Measurements from ENCODE around the gene KDM6B.

KDM6B gene

GRCh38 chr17:7880076-7880868 is 46.3 kb downstream of the KDM6B start:
- DNase-seq (ENCODE audit: low read depth): no peak

DNA sequence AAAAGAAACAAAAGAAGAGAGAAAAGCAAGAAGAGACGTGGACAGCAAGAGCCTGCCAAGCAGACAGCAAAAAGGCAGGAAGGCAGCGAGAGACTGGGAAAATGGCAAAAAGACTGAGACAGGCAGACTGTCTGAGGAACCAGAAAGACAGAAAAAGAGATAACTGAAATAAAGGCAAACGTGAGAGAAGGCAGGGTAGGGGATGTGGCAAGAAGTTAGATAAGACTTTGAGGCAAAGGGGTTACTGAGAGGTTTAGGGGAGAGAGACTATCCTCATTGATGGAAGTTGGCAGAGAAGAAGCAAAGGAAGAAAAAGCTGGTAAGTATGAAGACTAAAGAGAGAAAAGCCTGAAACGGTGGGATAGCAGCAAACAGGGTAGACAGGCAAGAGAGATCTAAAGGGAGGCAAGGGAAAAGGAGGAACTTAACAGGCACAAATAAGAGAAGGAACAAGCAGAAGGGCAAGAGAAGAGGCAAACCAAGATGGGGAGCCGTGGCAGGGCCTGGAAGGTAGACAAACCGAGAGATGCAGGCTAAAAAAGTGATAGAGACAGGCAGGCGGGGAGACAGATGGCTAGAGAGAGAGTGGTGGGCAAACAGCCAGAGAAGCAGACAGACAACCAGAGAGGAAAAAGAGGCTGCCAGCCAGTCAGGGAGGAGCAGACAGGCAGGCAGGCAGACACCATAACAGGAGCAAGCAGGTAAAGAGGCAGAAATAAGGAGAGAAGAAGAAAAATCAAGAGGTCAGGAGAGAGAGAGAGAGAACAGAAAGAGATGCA is 47.4 kb downstream of the KDM6B start:
- no peak for DNase-seq (ENCODE audit: low read depth)

DNA sequence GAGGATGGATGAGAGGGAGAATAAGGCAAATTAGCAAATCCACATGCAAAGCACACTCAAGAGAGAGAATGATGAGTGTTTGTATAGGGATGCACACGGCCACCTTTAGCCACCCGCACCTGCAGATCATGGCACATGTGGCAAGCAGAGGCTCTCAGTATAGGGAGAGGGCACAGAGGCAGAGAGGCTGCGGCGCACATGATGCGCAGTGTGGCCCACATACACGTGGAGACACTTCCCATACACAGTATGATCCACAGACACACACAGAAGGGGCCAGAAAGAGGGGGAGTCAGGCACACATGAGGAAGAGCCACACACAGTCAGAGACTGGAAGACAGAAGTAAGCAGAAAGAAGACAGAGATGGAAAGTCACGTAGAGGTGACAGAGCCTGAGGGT is 48.1 kb downstream of the KDM6B start:
- no peak for DNase-seq (ENCODE audit: low read depth)

DNA sequence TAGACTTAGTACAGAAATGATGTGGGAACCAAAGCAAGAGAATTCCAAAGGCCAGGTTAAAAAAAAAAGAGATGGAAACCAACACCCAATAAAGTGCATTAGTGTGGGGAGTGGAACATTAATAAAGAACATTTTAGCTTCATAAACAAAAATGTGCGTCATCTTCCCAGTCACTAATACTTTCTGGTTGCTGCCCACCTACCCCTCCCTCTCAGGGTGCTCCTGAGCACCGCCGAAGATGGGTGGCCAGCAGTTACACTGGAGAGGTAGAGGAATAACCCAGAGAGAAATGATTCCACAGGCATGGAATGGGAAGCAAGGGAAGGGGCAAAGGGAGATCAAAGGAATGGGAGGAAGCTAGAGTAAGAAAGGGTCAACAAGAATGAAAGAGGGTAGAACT is 48.6 kb downstream of the KDM6B start:
- DNase-seq (ENCODE audit: low read depth): no peak

Data from stimulated activated CD8-positive, alpha-beta memory T cell treated with anti-CD3 and anti-CD28 coated beads, Interleukin-4, amount 100 ng/mL, for 24 hours (primary cell).